Coronary artery (tissue), 2 donors: ENCODE results near the gene STEAP1B.

Experiments used
- DNase-seq: peaks from one replicate; pipeline ENCODE4 v3.0.0-alpha.2; 2017; ENCODE audit warnings: low spot score
- H3K27ac ChIP-seq, 2 donors: fragments of 200-600 bp; sonication (generic); one replicate each; pipeline ENCODE4 v1.5.1; 2016 to 2019
- H3K4me3 ChIP-seq: fragments of 200-600 bp; sonication (generic); 2 replicates; pipeline ENCODE4 v1.5.1; 2016; ENCODE audit warnings: mild to moderate bottlenecking, moderate library complexity
- CTCF ChIP-seq: fragments of 200-600 bp; sonication (generic); IDR thresholded peaks from one replicate; pipeline ENCODE4 v1.5.1; 2019; ENCODE audit warnings: antibody characterized with exemption

The STEAP1B gene

GRCh38 chr7:22378199-22378980 is 121.6 kb downstream of the STEAP1B start:
- no peak for TF ChIP-seq CTCF
- no peak overlapping the region for H3K4me3 ChIP-seq
- no peak for DNase-seq
- no peak overlapping the region for H3K27ac ChIP-seq

GRCh38 chr7:22377703-22378102 is 122.3 kb downstream of the STEAP1B start:
- Histone ChIP-seq H3K27ac (no peak overlapping the region), H3K4me3 (no peak overlapping the region)
- DNase-seq, result no peak
- no peak for TF ChIP-seq CTCF

GRCh38 chr7:22375359-22376048 is 124.5 kb downstream of the STEAP1B start:
- H3K27ac ChIP-seq, result no peak overlapping the region
- H3K4me3 ChIP-seq, result no peak overlapping the region
- no peak for TF ChIP-seq CTCF
- no peak for DNase-seq

- no peak for TF ChIP-seq CTCF
- no peak overlapping the region for H3K27ac ChIP-seq
- H3K4me3 ChIP-seq, result no peak overlapping the region
- no peak for DNase-seq
Measured at GRCh38 chr7:22373911-22374310, 126.1 kb downstream of the STEAP1B start.

- no peak overlapping the region for H3K27ac ChIP-seq
- no peak for TF ChIP-seq CTCF
- no peak overlapping the region for H3K4me3 ChIP-seq
- no peak for DNase-seq
Measured at GRCh38 chr7:22373388-22373787, 126.6 kb downstream of the STEAP1B start.

GRCh38 chr7:22372863-22373262 is 127.1 kb downstream of the STEAP1B start:
- TF ChIP-seq CTCF, result no peak
- Histone ChIP-seq H3K27ac (no peak overlapping the region), H3K4me3 (no peak overlapping the region)
- DNase-seq, result no peak

GRCh38 chr7:22371878-22372277 is 128.1 kb downstream of the STEAP1B start:
- no peak overlapping the region for H3K27ac ChIP-seq
- no peak overlapping the region for H3K4me3 ChIP-seq
- no peak for TF ChIP-seq CTCF
- no peak for DNase-seq
